ENCODE results near the gene ACOX1. TPM values are rescaled to one million over a fixed set of nuclear protein-coding genes. Genes with fewer than 3 reads are reported as not detected.
A peak's percentile ranks its signal among the peaks of the same experiment; 100 is the strongest.

Gene ACOX1
- total and polyA plus RNA-seq, 2 donors: 15.9 to 23.5 TPM

GRCh38 chr17:75994802-75995370 is 15.9 kb upstream of the ACOX1 start:
- DNase-seq (ENCODE audit: low read depth in 6 of 9, low spot score in 9 of 9): no peak
- Histone ChIP-seq H3K27ac (ENCODE audit: low read depth in 1 of 2, low read length in 1 of 2) (no peak overlapping the region), H3K9me3 (ENCODE audit: control insufficient read depth in 2 of 2, insufficient read depth in 1 of 2, low read length in 1 of 2) (peaks cover 1 to 5% of the 10 kb centered on the region in 2 donors), H3K4me1 (ENCODE audit: control insufficient read depth in 2 of 2, insufficient read depth in 2 of 2, low read length in 2 of 2) (peaks cover 5 to 11% of the 10 kb centered on the region in 2 donors), H3K36me3 (ENCODE audit: control insufficient read depth in 2 of 2, insufficient read depth in 2 of 2, low read length in 1 of 2) (peaks cover 0 to 5% of the 10 kb centered on the region in 2 donors), H3K27me3 (ENCODE audit: control insufficient read depth in 2 of 2, insufficient read depth in 1 of 2, low read length in 1 of 2) (no peaks in the 10 kb centered on the region), H3K4me3 (ENCODE audit: low read length in 2 of 2) (no peak overlapping the region)
- WGBS: 96% methylated on average over 5 of the region's 5 CpGs

GRCh38 chr17:75991396-75991795 is 12.4 kb upstream of the ACOX1 start:
- Histone ChIP-seq H3K4me3 (ENCODE audit: low read length in 2 of 2) (no peak overlapping the region), H3K27ac (ENCODE audit: low read depth in 1 of 2, low read length in 1 of 2) (no peak overlapping the region), H3K4me1 (ENCODE audit: control insufficient read depth in 2 of 2, insufficient read depth in 2 of 2, low read length in 2 of 2) (no peaks in the 10 kb centered on the region), H3K36me3 (ENCODE audit: control insufficient read depth in 2 of 2, insufficient read depth in 2 of 2, low read length in 1 of 2) (peaks cover 0 to 5% of the 10 kb centered on the region in 2 donors), H3K27me3 (ENCODE audit: control insufficient read depth in 2 of 2, insufficient read depth in 1 of 2, low read length in 1 of 2) (no peaks in the 10 kb centered on the region), H3K9me3 (ENCODE audit: control insufficient read depth in 2 of 2, insufficient read depth in 1 of 2, low read length in 1 of 2) (no peaks in the 10 kb centered on the region)
- WGBS: 91% methylated on average over 9 of the region's 9 CpGs
- no peak for DNase-seq (ENCODE audit: low read depth in 6 of 9, low spot score in 9 of 9)

GRCh38 chr17:75987041-75987440 is 8.1 kb upstream of the ACOX1 start:
- no peaks in the 10 kb centered on the region for H3K36me3 ChIP-seq (ENCODE audit: control insufficient read depth in 2 of 2, insufficient read depth in 2 of 2, low read length in 1 of 2)
- WGBS: 98% methylated on average over 4 of the region's 4 CpGs
- no peaks in the 10 kb centered on the region for H3K4me1 ChIP-seq (ENCODE audit: control insufficient read depth in 2 of 2, insufficient read depth in 2 of 2, low read length in 2 of 2)
- no peaks in the 10 kb centered on the region for H3K9me3 ChIP-seq (ENCODE audit: control insufficient read depth in 2 of 2, insufficient read depth in 1 of 2, low read length in 1 of 2)
- no peak overlapping the region for H3K27ac ChIP-seq (ENCODE audit: low read depth in 1 of 2, low read length in 1 of 2)
- H3K4me3 ChIP-seq (ENCODE audit: low read length in 2 of 2): no peak overlapping the region
- no peaks in the 10 kb centered on the region for H3K27me3 ChIP-seq (ENCODE audit: control insufficient read depth in 2 of 2, insufficient read depth in 1 of 2, low read length in 1 of 2)
- no peak for DNase-seq (ENCODE audit: low read depth in 6 of 9, low spot score in 9 of 9)

GRCh38 chr17:75985986-75986385 is 7.0 kb upstream of the ACOX1 start:
- Histone ChIP-seq H3K9me3 (ENCODE audit: control insufficient read depth in 2 of 2, insufficient read depth in 1 of 2, low read length in 1 of 2) (no peaks in the 10 kb centered on the region), H3K4me3 (ENCODE audit: low read length in 2 of 2) (no peak overlapping the region), H3K36me3 (ENCODE audit: control insufficient read depth in 2 of 2, insufficient read depth in 2 of 2, low read length in 1 of 2) (no peaks in the 10 kb centered on the region), H3K27me3 (ENCODE audit: control insufficient read depth in 2 of 2, insufficient read depth in 1 of 2, low read length in 1 of 2) (no peaks in the 10 kb centered on the region), H3K4me1 (ENCODE audit: control insufficient read depth in 2 of 2, insufficient read depth in 2 of 2, low read length in 2 of 2) (no peaks in the 10 kb centered on the region), H3K27ac (ENCODE audit: low read depth in 1 of 2, low read length in 1 of 2) (no peak overlapping the region)
- no peak for DNase-seq (ENCODE audit: low read depth in 6 of 9, low spot score in 9 of 9)
- 96% methylated on average over 4 of the region's 4 CpGs for WGBS

GRCh38 chr17:75983501-75984181 is 4.7 kb upstream of the ACOX1 start:
- no peak for DNase-seq (ENCODE audit: low read depth in 6 of 9, low spot score in 9 of 9)
- Histone ChIP-seq H3K27ac (ENCODE audit: low read depth in 1 of 2, low read length in 1 of 2) (no peak overlapping the region), H3K36me3 (ENCODE audit: control insufficient read depth in 2 of 2, insufficient read depth in 2 of 2, low read length in 1 of 2) (no peaks in the 10 kb centered on the region), H3K4me1 (ENCODE audit: control insufficient read depth in 2 of 2, insufficient read depth in 2 of 2, low read length in 2 of 2) (peaks cover 5 to 9% of the 10 kb centered on the region in 2 donors), H3K9me3 (ENCODE audit: control insufficient read depth in 2 of 2, insufficient read depth in 1 of 2, low read length in 1 of 2) (no peaks in the 10 kb centered on the region), H3K4me3 (ENCODE audit: low read length in 2 of 2) (no peak overlapping the region), H3K27me3 (ENCODE audit: control insufficient read depth in 2 of 2, insufficient read depth in 1 of 2, low read length in 1 of 2) (no peaks in the 10 kb centered on the region)
- WGBS: 96% methylated on average over 6 of the region's 6 CpGs

GRCh38 chr17:75981019-75981615 is 2.2 kb upstream of the ACOX1 start:
- WGBS: 98% methylated on average over 7 of the region's 7 CpGs
- DNase-seq (ENCODE audit: low read depth in 6 of 9, low spot score in 9 of 9): no peak
- Histone ChIP-seq H3K9me3 (ENCODE audit: control insufficient read depth in 2 of 2, insufficient read depth in 1 of 2, low read length in 1 of 2) (no peaks in the 10 kb centered on the region), H3K4me3 (ENCODE audit: low read length in 2 of 2) (no peak overlapping the region), H3K27ac (ENCODE audit: low read depth in 1 of 2, low read length in 1 of 2) (no peak overlapping the region), H3K4me1 (ENCODE audit: control insufficient read depth in 2 of 2, insufficient read depth in 2 of 2, low read length in 2 of 2) (peaks cover 9 to 18% of the 10 kb centered on the region in 2 donors), H3K36me3 (ENCODE audit: control insufficient read depth in 2 of 2, insufficient read depth in 2 of 2, low read length in 1 of 2) (peaks cover 0 to 4% of the 10 kb centered on the region in 2 donors), H3K27me3 (ENCODE audit: control insufficient read depth in 2 of 2, insufficient read depth in 1 of 2, low read length in 1 of 2) (no peaks in the 10 kb centered on the region)

- peak overlapping the region; percentile 63 to 97 for H3K4me3 ChIP-seq (ENCODE audit: low read length in 2 of 2)
- H3K9me3 ChIP-seq (ENCODE audit: control insufficient read depth in 2 of 2, insufficient read depth in 1 of 2, low read length in 1 of 2): no peaks in the 10 kb centered on the region
- peak overlapping the region; percentile 94 to 97 for H3K27ac ChIP-seq (ENCODE audit: low read depth in 1 of 2, low read length in 1 of 2)
- peaks cover 9 to 18% of the 10 kb centered on the region in 2 donors for H3K4me1 ChIP-seq (ENCODE audit: control insufficient read depth in 2 of 2, insufficient read depth in 2 of 2, low read length in 2 of 2)
- H3K36me3 ChIP-seq (ENCODE audit: control insufficient read depth in 2 of 2, insufficient read depth in 2 of 2, low read length in 1 of 2): peaks cover 0 to 5% of the 10 kb centered on the region in 2 donors
- WGBS: 95% methylated on average over 18 of the region's 18 CpGs
- DNase-seq (ENCODE audit: low read depth in 6 of 9, low spot score in 9 of 9): no peak
- H3K27me3 ChIP-seq (ENCODE audit: control insufficient read depth in 2 of 2, insufficient read depth in 1 of 2, low read length in 1 of 2): no peaks in the 10 kb centered on the region
Observed at GRCh38 chr17:75980188-75981018, 1.4 kb upstream of the ACOX1 start.

- Histone ChIP-seq H3K9me3 (ENCODE audit: control insufficient read depth in 2 of 2, insufficient read depth in 1 of 2, low read length in 1 of 2) (no peaks in the 10 kb centered on the region), H3K27me3 (ENCODE audit: control insufficient read depth in 2 of 2, insufficient read depth in 1 of 2, low read length in 1 of 2) (no peaks in the 10 kb centered on the region), H3K4me3 (ENCODE audit: low read length in 2 of 2) (peak overlapping the region; percentile 63 to 97), H3K27ac (ENCODE audit: low read depth in 1 of 2, low read length in 1 of 2) (peak overlapping the region; percentile 94 to 97), H3K4me1 (ENCODE audit: control insufficient read depth in 2 of 2, insufficient read depth in 2 of 2, low read length in 2 of 2) (peaks cover 9 to 18% of the 10 kb centered on the region in 2 donors), H3K36me3 (ENCODE audit: control insufficient read depth in 2 of 2, insufficient read depth in 2 of 2, low read length in 1 of 2) (peaks cover 0 to 7% of the 10 kb centered on the region in 2 donors)
- no peak for DNase-seq (ENCODE audit: low read depth in 6 of 9, low spot score in 9 of 9)
- 5% methylated on average over 19 of the region's 19 CpGs for WGBS
Observed at GRCh38 chr17:75979705-75980187, 780 bp upstream of the ACOX1 start.
